Posterior vena cava (tissue), 2 donors: ENCODE measurements around the gene FAM107B. TPM values are rescaled to one million over a fixed set of nuclear protein-coding genes. Genes with fewer than 3 reads are reported as not detected.
"Not testable (repeated sequence)": the region's sequence is repeated elsewhere in the genome, so short reads cannot be mapped to it uniquely, and the experiment has no call there.

Experiments
- DNase-seq: peaks from one replicate; pipeline ENCODE4 v3.0.0-alpha.2; 2020; ENCODE audit warnings: low spot score
- intact Hi-C, 2 donors: fragments of 100-400 bp; cut with DNase I; formaldehyde crosslinking; loops; one replicate each; pipeline versions ENCODE4 v1.14.1 to v1.14.2; 2022 to 2023
- long read RNA-seq, 2 donors: library from polyadenylated mRNA; unstranded; transcript quantifications; one replicate each; pipeline ENCODE4 v2.0.0, GENCODE V29; 2020 to 2021
- total RNA-seq, 2 donors: library from RNA; stranded (reverse); fragmentation: NEBNext Ultra II Directional; extraction: Animal tissue kit (Norgen Biotek cat#: 25700); gene quantifications; one replicate each; pipeline ENCODE4 v1.2.1, GENCODE V29; 2021
- donor health status: DM: yes; HTN: yes; CAD: no.
- donor health status: DM: yes; HTN: yes; CAD: no.

FAM107B gene
- 10 to 100 TPM; 23.2 to 28.4 TPM for total RNA-seq
- long read RNA-seq, donor 1, partial matches to known transcripts: 0 of 9 reads
- long read RNA-seq, donor 1, other reads (novel, unspliced or antisense): 2 of 9 reads
- long read RNA-seq, donor 2, partial matches to known transcripts: 0 of 5 reads
- long read RNA-seq, donor 2, other reads (novel, unspliced or antisense): 3 of 5 reads

- no peak for DNase-seq
- intact Hi-C loops: no loop called here
These were observed at the start of gene FAM107B for GRCh38 chr10:14774797-14775196. FAM107B (minus strand) TSS chr10:14774897; CDS start chr10:14774663, 234 bp downstream.

DNA sequence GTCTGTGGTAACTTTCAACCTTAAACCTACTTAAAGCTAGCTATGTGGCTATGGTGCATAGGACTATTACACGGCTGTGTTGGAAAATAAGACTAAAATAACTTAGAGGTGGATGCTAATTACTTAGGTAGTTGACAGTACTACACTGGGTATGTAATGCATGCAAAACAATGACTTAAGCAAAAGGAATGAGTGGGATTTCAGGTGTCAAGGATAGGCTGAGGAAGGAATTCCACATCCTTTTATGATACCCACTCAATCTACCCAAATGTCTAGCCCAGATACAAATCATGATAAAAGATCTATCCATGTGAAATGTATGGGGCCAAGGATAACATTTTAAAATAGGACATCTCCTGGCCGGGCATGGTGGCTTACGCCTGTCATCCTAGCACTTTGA, 49.3 kb upstream of the FAM107B start:
- no peak for DNase-seq
- intact Hi-C loops: loop anchor here (5.0 to 10.0 kb wide), 2 partner anchors 287 to 289 kb away; no protein-coding TSS in a partner anchor

GRCh38 chr10:14822879-14823755, 48.4 kb upstream of the FAM107B start:
- intact Hi-C loops: loop anchor here (5.0 to 10.0 kb wide), 2 partner anchors 286 to 288 kb away; no protein-coding TSS in a partner anchor
- DNase-seq: no peak

- no peak for DNase-seq
- intact Hi-C loops: loop anchor here (5.0 to 10.0 kb wide), 2 partner anchors 285 to 287 kb away; no protein-coding TSS in a partner anchor
These were observed 47.1 kb upstream of the FAM107B start for GRCh38 chr10:14821635-14822375.

DNA sequence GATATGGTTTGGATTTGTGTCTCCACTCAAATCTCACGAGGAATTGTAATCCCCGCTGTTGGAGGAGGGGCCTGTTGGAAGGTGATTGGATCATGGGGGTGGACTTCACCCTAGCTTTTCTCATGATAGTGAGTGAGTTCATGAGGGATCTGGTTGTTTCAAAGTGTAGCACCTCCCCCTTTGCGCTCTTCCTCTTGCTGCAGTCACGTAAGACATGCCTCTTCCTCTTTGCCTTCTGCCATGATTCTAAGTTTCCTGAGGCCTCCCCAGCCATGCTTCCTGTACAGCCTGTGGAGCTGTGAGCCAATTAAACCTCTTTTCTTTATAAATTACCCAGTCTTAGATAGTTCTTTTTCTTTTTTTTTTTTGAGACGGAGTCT, 46.1 kb upstream of the FAM107B start:
- no peak for DNase-seq
- intact Hi-C loops: loop anchor here (5.0 to 10.0 kb wide), 2 partner anchors 283 to 286 kb away; no protein-coding TSS in a partner anchor

DNA sequence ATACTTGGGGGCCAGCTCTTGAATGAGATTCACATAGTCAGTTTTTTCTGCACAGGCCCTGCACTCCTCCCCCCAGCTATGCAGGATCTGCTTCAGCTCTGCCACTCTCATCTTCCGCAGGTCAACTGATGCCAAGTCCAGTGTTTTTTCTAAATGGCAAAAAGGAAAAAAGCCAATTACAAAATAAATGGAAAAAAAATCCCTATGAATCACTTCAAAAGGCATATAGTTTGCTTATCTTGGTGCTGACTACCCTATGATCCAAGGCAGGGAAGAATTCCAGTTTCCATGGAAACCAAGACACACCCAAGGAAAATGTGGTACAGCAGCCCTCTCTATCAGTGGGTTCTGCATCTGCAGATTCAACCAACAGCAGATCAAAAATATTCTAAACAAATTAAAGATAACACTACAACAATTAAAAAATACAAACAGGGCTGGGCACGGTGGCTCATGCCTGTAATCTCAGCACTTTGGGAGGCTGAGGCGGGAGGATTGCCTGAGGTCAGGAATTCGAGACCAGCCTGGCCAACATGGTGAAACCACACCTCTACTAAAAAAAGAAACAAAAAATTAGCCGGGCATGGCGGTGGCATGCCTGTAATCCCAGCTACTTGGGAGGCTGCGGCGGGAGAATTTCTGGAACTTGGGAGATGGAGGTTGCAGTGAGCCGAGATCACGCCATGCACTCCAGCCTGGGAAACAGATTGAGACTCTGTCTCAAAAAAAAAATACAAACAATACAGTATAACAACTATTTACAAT, 45.5 kb upstream of the FAM107B start:
- intact Hi-C loops: loop anchor here (5.0 to 10.0 kb wide), 2 partner anchors 283 to 285 kb away; no protein-coding TSS in a partner anchor
- no peak for DNase-seq

GRCh38 chr10:14816717-14817116, 42.0 kb upstream of the FAM107B start:
- DNase-seq, intact Hi-C loops: not testable (repeated sequence)

GRCh38 chr10:14815681-14816080, 41.0 kb upstream of the FAM107B start:
- intact Hi-C loops: no loop called here
- no peak for DNase-seq

- intact Hi-C loops: no loop called here
- no peak for DNase-seq
These were observed 37.6 kb upstream of the FAM107B start for GRCh38 chr10:14812271-14812670.

GRCh38 chr10:14810969-14811953, 36.6 kb upstream of the FAM107B start:
- intact Hi-C loops: no loop called here
- no peak for DNase-seq

DNA sequence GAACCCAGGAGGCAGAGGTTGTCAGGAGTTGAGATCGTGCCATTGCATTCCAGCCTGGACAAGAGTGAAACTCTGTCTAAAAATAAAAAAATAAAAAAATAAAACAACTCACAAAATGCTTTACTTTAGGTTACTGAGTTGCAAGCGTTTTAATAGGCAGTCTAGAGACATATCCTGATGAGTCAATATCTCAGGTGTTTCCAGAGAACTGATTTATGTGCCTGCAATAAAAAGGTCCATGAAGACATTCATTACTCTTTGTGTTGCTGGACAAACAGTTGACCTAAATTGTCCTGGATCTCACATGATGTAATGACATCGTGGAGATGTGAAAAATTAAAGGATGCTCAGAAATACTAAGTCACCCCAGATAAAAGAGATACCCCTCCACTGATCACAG, 31.6 kb upstream of the FAM107B start:
- intact Hi-C loops: no loop called here
- no peak for DNase-seq

DNA sequence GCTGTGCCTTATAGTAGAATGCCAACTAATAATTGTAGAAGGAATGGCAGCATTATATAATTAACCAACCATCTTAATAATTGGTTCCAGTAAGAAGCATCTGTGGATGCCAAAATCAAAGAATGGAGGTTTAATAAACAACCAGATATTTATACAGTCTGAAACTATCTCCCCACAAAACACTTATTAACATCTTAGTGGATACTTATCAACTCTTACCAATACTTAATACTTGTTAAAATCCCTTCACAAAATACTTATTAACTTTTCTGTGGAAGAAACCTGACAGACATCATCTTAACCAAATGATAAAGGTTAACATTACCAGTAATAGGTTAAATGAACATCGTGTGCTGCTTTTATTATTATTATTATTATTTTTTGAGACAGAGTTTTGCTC, 29.1 kb upstream of the FAM107B start:
- intact Hi-C loops: no loop called here
- no peak for DNase-seq

DNA sequence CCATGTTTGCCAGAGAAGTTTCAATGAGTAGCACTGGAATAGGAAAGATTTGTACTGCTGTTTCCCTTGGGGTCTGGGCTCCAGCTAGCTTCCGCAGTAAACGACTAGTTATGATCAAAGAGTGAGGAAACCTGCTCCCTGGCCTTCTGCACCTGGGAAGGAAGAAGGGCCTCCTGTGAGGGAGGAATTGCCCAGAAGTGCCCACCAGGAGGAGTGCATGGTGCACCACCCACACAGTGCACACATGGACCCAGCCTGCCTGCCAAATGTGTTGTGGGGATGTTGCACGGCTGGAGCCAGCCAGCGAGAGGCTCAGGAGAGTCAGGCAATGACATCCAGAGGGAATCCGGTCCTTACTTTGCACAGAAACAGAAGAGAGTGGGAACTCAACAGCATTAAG, 27.0 kb upstream of the FAM107B start:
- intact Hi-C loops: no loop called here
- DNase-seq: no peak

GRCh38 chr10:14800397-14800796, 25.7 kb upstream of the FAM107B start:
- intact Hi-C loops: no loop called here
- no peak for DNase-seq

GRCh38 chr10:14798636-14799035, 23.9 kb upstream of the FAM107B start:
- no peak for DNase-seq
- intact Hi-C loops: no loop called here

GRCh38 chr10:14787938-14788337, 13.2 kb upstream of the FAM107B start:
- intact Hi-C loops: no loop called here
- no peak for DNase-seq

- intact Hi-C loops: no loop called here
- no peak for DNase-seq
These were observed 9.9 kb upstream of the FAM107B start for GRCh38 chr10:14784459-14785055.
